CD4-positive, CD25-positive, alpha-beta regulatory T cell (primary cell): ENCODE results near the gene ACTR2. TPM values are rescaled to one million over a fixed set of nuclear protein-coding genes. Genes with fewer than 3 reads are reported as not detected.
A peak's percentile ranks its signal among the peaks of the same experiment; 100 is the strongest.

ENCODE experiments used
- ATAC-seq, 2 donors: fragments of 150-1000 bp; cut with Tn5 transposase; one replicate each; pipeline ENCODE4 v1.10.0; 2021; ENCODE audit warnings: low read depth in 2 of 2, moderate number of reproducible peaks in 2 of 2, moderate library complexity in 1 of 2
- DNase-seq, 3 donors: peaks; one replicate each; pipeline versions ENCODE4 v3.0.0 to v3.0.0-alpha.2; 2012 to 2022; ENCODE audit warnings: mixed read lengths in 1 of 3
- H3K27ac ChIP-seq: one replicate; pipeline ENCODE4 v1.7.0; 2013; ENCODE audit warnings: mild to moderate bottlenecking, low read length; ENCODE audit not compliant: insufficient read depth, poor library complexity, severe bottlenecking
- H3K27me3 ChIP-seq: one replicate; pipeline ENCODE4 v1.7.0; 2013; ENCODE audit warnings: low read length; ENCODE audit not compliant: control insufficient read depth, insufficient read depth
- H3K36me3 ChIP-seq: one replicate; pipeline ENCODE4 v1.7.0; 2013; ENCODE audit warnings: mild to moderate bottlenecking, low read length, moderate library complexity; ENCODE audit not compliant: control insufficient read depth, insufficient read depth
- H3K4me1 ChIP-seq: 2 replicates; pipeline ENCODE4 v1.7.0; 2013; ENCODE audit warnings: mild to moderate bottlenecking, low read length; ENCODE audit not compliant: insufficient read depth, control insufficient read depth, poor library complexity, severe bottlenecking
- H3K4me3 ChIP-seq: one replicate; pipeline ENCODE4 v1.7.0; 2013; ENCODE audit warnings: low read depth, mild to moderate bottlenecking, low read length, moderate library complexity
- H3K9me3 ChIP-seq, 2 experiments: 1 replicate in 1 of 2; 2 replicates in 1 of 2; pipeline ENCODE4 v1.7.0; 2013; ENCODE audit warnings: low read length in 2 of 2, mild to moderate bottlenecking in 1 of 2, moderate library complexity in 1 of 2; ENCODE audit not compliant: control insufficient read depth in 2 of 2
- H3K27ac Mint-ChIP-seq, 3 donors: one replicate each; pipeline ENCODE4 v1.8.0; 2020 to 2022; ENCODE audit warnings: mild to moderate bottlenecking in 3 of 3, mixed read lengths in 3 of 3, moderate library complexity in 2 of 3
- H3K27me3 Mint-ChIP-seq: one replicate; pipeline ENCODE4 v1.8.0; 2022; ENCODE audit warnings: mild to moderate bottlenecking, mixed read lengths
- H3K36me3 Mint-ChIP-seq: one replicate; pipeline ENCODE4 v1.8.0; 2020; ENCODE audit warnings: mixed read lengths
- H3K4me1 Mint-ChIP-seq, 4 donors: one replicate each; pipeline ENCODE4 v1.8.0; 2020 to 2022; ENCODE audit warnings: mixed read lengths in 4 of 4, mild to moderate bottlenecking in 1 of 4
- H3K4me3 Mint-ChIP-seq, 4 donors: one replicate each; pipeline ENCODE4 v1.8.0; 2020 to 2022; ENCODE audit warnings: mild to moderate bottlenecking in 4 of 4, mixed read lengths in 4 of 4, moderate library complexity in 3 of 4
- H3K9me3 Mint-ChIP-seq, 7 donors: one replicate each; pipeline ENCODE4 v1.8.0; 2020 to 2022; ENCODE audit warnings: mixed read lengths in 7 of 7, mild to moderate bottlenecking in 3 of 7, moderate library complexity in 2 of 7
- polyA plus RNA-seq, 4 donors: library from polyadenylated mRNA; unstranded; fragments of 300-500 nt; fragmentation: Illumina TruSeq; gene quantifications; one replicate each; pipeline ENCODE4 v1.2.3, GENCODE V29; 2021
- total RNA-seq: library from RNA; stranded (reverse); gene quantifications from one replicate; pipeline ENCODE4 v1.2.3, GENCODE V29; 2022

Gene ACTR2
- total and polyA plus RNA-seq, 5 donors from 2014 or later: 275 to 324 (median 303) TPM

- Mint-ChIP-seq H3K4me3 (no peak overlapping the region), H3K27me3 (peaks cover 9% of the 10 kb centered on the region), H3K9me3 (no peaks in the 10 kb centered on the region), H3K4me1 (peaks cover 0 to 13% (median 6%) of the 10 kb centered on the region in 4 donors), H3K36me3 (no peaks in the 10 kb centered on the region), H3K27ac (no peak overlapping the region)
- Histone ChIP-seq H3K27me3 (no peaks in the 10 kb centered on the region), H3K4me1 (no peaks in the 10 kb centered on the region), H3K36me3 (no peaks in the 10 kb centered on the region), H3K27ac (no peak overlapping the region), H3K4me3 (no peak overlapping the region), H3K9me3 (no peaks in the 10 kb centered on the region)
- DNase-seq (no peak), ATAC-seq (no peak)
Observed at GRCh38 chr2:65294701-65295100, 67.1 kb downstream of the ACTR2 start.

GRCh38 chr2:65296971-65297370 lies 69.3 kb downstream of the ACTR2 start:
- Mint-ChIP-seq H3K4me1 (peaks cover 15 to 30% (median 21%) of the 10 kb centered on the region in 4 donors), H3K9me3 (no peaks in the 10 kb centered on the region), H3K4me3 (peak overlapping the region in 1 of 4 donors; percentile 33), H3K27me3 (peaks cover 5% of the 10 kb centered on the region), H3K27ac (no peak overlapping the region), H3K36me3 (no peaks in the 10 kb centered on the region)
- Histone ChIP-seq H3K27ac (no peak overlapping the region), H3K9me3 (no peaks in the 10 kb centered on the region), H3K4me3 (no peak overlapping the region), H3K27me3 (no peaks in the 10 kb centered on the region), H3K4me1 (peaks cover 22% of the 10 kb centered on the region), H3K36me3 (no peaks in the 10 kb centered on the region)
- DNase-seq: no peak
- no peak for ATAC-seq

GRCh38 chr2:65297544-65297943 lies 69.9 kb downstream of the ACTR2 start:
- Mint-ChIP-seq H3K27ac (no peak overlapping the region), H3K4me3 (no peak overlapping the region), H3K27me3 (peaks cover 5% of the 10 kb centered on the region), H3K4me1 (peaks cover 20 to 36% (median 26%) of the 10 kb centered on the region in 4 donors), H3K9me3 (no peaks in the 10 kb centered on the region), H3K36me3 (no peaks in the 10 kb centered on the region)
- Histone ChIP-seq H3K4me1 (peaks cover 27% of the 10 kb centered on the region), H3K4me3 (no peak overlapping the region), H3K27me3 (no peaks in the 10 kb centered on the region), H3K9me3 (no peaks in the 10 kb centered on the region), H3K36me3 (no peaks in the 10 kb centered on the region), H3K27ac (no peak overlapping the region)
- no peak for ATAC-seq
- no peak for DNase-seq

GRCh38 chr2:65298089-65298488 lies 70.5 kb downstream of the ACTR2 start:
- DNase-seq: no peak
- Histone ChIP-seq H3K27ac (no peak overlapping the region), H3K4me3 (no peak overlapping the region), H3K27me3 (no peaks in the 10 kb centered on the region), H3K36me3 (no peaks in the 10 kb centered on the region), H3K9me3 (no peaks in the 10 kb centered on the region), H3K4me1 (peaks cover 27% of the 10 kb centered on the region)
- peak overlapping the region in 1 of 3 donors; percentile 20 for H3K27ac Mint-ChIP-seq
- no peaks in the 10 kb centered on the region for H3K9me3 Mint-ChIP-seq
- no peak for ATAC-seq
- H3K4me3 Mint-ChIP-seq: no peak overlapping the region
- no peaks in the 10 kb centered on the region for H3K36me3 Mint-ChIP-seq
- peaks cover 5% of the 10 kb centered on the region for H3K27me3 Mint-ChIP-seq
- H3K4me1 Mint-ChIP-seq: peaks cover 22 to 39% (median 30%) of the 10 kb centered on the region in 4 donors

GRCh38 chr2:65299246-65299645 lies 71.6 kb downstream of the ACTR2 start:
- ATAC-seq: no peak
- peak overlapping the region in 1 of 4 donors; percentile 12 for H3K4me3 Mint-ChIP-seq
- no peak overlapping the region for H3K27ac Mint-ChIP-seq

GRCh38 chr2:65300134-65300760 lies 72.6 kb downstream of the ACTR2 start:
- H3K27ac ChIP-seq: no peak overlapping the region
- peak overlapping the region in 3 of 4 donors; percentile 79 to 88 (median 85) for H3K4me3 Mint-ChIP-seq
- H3K36me3 Mint-ChIP-seq: no peaks in the 10 kb centered on the region
- peaks cover 22 to 39% (median 30%) of the 10 kb centered on the region in 4 donors for H3K4me1 Mint-ChIP-seq
- peaks cover 5% of the 10 kb centered on the region for H3K27me3 Mint-ChIP-seq
- H3K27me3 ChIP-seq: no peaks in the 10 kb centered on the region
- DNase-seq: no peak
- no peaks in the 10 kb centered on the region for H3K9me3 Mint-ChIP-seq
- H3K27ac Mint-ChIP-seq: peak overlapping the region in 2 of 3 donors; percentile 93 to 95
- H3K36me3 ChIP-seq: no peaks in the 10 kb centered on the region
- peak overlapping the region; percentile 72 for H3K4me3 ChIP-seq
- no peaks in the 10 kb centered on the region for H3K9me3 ChIP-seq
- H3K4me1 ChIP-seq: peaks cover 27% of the 10 kb centered on the region
- ATAC-seq: no peak

More at GRCh38 chr2:65299246-65299645, 71.6 kb downstream of the ACTR2 start:
- DNase-seq: peak in 1 of 3 donors; percentile 29
- no peak overlapping the region for H3K27ac ChIP-seq
- no peak overlapping the region for H3K4me3 ChIP-seq
- H3K27me3 Mint-ChIP-seq: peaks cover 5% of the 10 kb centered on the region
- no peaks in the 10 kb centered on the region for H3K36me3 ChIP-seq
- H3K4me1 ChIP-seq: peaks cover 27% of the 10 kb centered on the region
- no peaks in the 10 kb centered on the region for H3K9me3 Mint-ChIP-seq
- peaks cover 22 to 39% (median 30%) of the 10 kb centered on the region in 4 donors for H3K4me1 Mint-ChIP-seq
- no peaks in the 10 kb centered on the region for H3K27me3 ChIP-seq
- no peaks in the 10 kb centered on the region for H3K9me3 ChIP-seq
- no peaks in the 10 kb centered on the region for H3K36me3 Mint-ChIP-seq

- no peaks in the 10 kb centered on the region for H3K36me3 Mint-ChIP-seq
- Histone ChIP-seq H3K9me3 (no peaks in the 10 kb centered on the region), H3K27ac (peak overlapping the region; percentile 47), H3K36me3 (no peaks in the 10 kb centered on the region), H3K27me3 (no peaks in the 10 kb centered on the region), H3K4me3 (peak overlapping the region; percentile 72), H3K4me1 (peaks cover 27% of the 10 kb centered on the region)
- peak overlapping the region; percentile 93 to 95 (median 94) for H3K27ac Mint-ChIP-seq
- H3K4me3 Mint-ChIP-seq: peak overlapping the region; percentile 79 to 88 (median 85)
- peak; percentile 92 to 93 for ATAC-seq
- peak; percentile 17 to 89 (median 70) for DNase-seq
- H3K9me3 Mint-ChIP-seq: no peaks in the 10 kb centered on the region
- H3K27me3 Mint-ChIP-seq: peaks cover 5% of the 10 kb centered on the region
- H3K4me1 Mint-ChIP-seq: peaks cover 22 to 39% (median 30%) of the 10 kb centered on the region in 4 donors
Observed at GRCh38 chr2:65300761-65301711, 73.4 kb downstream of the ACTR2 start.
